G401 (cell line): ENCODE data around the gene ST8SIA6. TPM values are rescaled to one million over a fixed set of nuclear protein-coding genes. Genes with fewer than 3 reads are reported as not detected.
"Not testable (repeated sequence)": the region's sequence is repeated elsewhere in the genome, so short reads cannot be mapped to it uniquely, and the experiment has no call there.

Experiments used
- DNase-seq: peaks from one replicate; pipeline ENCODE4 v3.0.0-alpha.2; 2015; ENCODE audit warnings: low spot score
- in situ Hi-C: cut with HindIII; loops from 2 replicates; pipeline ENCODE4 v1.10.0; 2016; ENCODE audit warnings: low sequenced_read_pairs, mixed read lengths
- total RNA-seq: library from RNA; depleted of rRNA; stranded (reverse); fragments of >200 nt; shearing (Covaris generic); gene quantifications from 2 replicates; pipeline ENCODE4 v1.2.3, GENCODE V29; 2014

The ST8SIA6 gene
- total RNA-seq, 1 experiment from 2014 or later = 0.64 TPM

DNA sequence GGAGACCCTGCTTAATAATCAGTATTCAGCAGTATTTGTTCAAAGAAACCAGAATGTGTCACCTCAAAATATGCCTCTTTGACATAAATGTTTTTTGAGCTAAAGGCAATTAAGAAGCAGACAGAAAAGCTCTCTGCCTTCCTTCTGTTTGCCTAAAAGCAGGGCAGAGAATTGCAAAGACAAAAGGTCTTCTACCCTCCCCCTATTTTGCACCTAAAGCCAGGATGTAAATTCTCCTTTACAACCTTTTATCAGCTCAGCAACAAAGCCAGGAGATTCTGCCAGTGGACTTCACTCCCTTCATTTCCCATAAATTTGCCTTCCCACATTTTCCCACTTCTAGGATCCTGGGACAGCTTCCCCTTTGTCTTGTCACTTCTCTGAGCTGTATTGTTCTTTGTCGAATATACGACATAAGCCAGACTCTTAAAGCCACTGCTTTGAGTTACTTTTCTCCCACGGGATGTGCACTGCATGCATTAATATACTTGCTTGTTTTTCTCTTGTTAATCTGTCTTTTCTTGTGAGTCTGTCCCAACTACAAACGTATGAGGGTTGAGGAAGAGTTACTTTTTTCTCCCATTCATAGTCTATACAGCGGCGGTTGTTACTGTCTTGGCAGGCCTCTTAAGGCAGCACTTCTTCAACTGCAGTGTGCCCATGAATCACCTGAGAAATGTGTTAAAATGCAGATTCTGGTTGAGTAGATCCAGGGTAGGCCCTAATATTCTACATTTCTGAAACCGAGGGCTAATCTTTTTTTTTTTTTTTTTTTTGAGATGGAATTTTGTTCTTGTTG is 48.2 kb downstream of the ST8SIA6 start:
- in situ Hi-C loops = no loop called here
- DNase-seq = no peak

DNA sequence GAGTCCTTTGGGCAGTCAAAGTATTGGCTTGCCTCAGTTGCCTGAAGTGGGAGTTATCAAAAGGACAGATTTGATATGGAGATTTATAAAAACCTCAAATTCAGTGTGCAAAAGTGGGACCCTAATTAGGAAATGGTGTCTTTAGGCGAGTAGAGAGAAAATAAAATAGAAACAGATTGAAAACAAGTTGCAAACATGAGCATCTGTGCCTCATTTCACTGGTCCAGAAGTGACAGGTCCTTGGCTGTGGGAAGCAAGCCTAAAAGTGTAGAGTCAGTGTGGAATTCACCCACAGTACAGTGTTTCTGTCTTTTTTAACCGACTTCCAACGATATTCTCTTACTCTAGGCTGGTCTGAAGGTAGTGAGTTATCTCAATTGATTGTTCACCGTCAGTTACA is 51.2 kb downstream of the ST8SIA6 start:
- no peak for DNase-seq
- in situ Hi-C loops = no loop called here

GRCh38 chr10:17402040-17402439 is 52.4 kb downstream of the ST8SIA6 start:
- DNase-seq, in situ Hi-C loops: not testable (repeated sequence)

- DNase-seq = no peak
- in situ Hi-C loops = no loop called here
These were observed 58.4 kb downstream of the ST8SIA6 start for GRCh38 chr10:17396004-17396403.

GRCh38 chr10:17394854-17395253 is 59.5 kb downstream of the ST8SIA6 start:
- in situ Hi-C loops = no loop called here
- DNase-seq = no peak

DNA sequence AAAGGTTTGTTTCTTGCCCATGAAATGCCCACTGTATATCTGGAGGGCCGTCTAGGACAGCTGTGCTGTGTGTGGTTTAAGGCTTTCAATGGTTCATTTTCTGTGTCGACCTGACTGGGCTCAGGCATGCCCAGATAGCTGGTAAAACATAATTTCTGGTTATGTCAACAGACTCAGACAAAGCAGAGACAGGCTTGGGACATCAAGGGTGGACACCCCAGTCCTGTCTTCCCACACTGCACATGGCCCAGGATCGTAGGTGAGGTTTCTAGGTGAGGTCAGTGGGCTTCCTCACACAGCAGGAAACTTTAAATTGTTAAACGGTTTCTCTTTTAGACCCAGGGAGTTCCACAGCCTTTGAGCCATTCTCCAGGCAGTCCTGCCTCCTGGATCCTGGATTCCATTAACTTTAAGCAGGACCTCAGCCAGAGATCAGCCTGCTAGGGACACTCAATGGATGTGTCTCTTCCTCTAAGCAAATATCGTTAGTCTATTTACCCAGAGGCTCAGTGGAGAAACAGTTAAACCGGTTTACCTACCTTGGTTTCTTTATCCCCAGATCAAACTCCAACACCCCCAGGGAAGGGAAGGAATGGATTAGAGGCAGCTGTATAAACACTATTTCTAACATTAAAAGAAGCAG is 66.4 kb downstream of the ST8SIA6 start:
- in situ Hi-C loops = no loop called here
- no peak for DNase-seq

- no peak for DNase-seq
- in situ Hi-C loops = no loop called here
These were observed 67.7 kb downstream of the ST8SIA6 start for GRCh38 chr10:17386616-17387075.

DNA sequence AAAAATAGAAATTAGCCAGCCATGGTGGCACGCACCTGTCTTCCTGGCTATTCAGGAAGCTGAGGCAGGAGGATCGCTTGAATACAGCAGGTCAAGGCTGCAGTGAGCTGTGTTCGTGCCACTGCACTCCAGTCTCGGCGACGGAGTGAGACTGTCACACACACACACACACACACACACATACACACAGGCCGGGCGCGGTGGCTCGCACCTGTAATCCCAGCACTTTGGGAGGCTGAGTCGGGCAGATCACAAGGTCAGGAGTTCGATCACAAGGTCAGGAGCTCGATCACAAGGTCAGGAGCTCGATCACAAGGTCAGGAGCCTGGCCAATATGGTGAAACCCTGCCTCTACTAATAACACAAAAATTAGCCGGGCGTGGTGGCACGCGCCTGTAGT is 68.4 kb downstream of the ST8SIA6 start:
- in situ Hi-C loops = no loop called here
- no peak for DNase-seq

DNA sequence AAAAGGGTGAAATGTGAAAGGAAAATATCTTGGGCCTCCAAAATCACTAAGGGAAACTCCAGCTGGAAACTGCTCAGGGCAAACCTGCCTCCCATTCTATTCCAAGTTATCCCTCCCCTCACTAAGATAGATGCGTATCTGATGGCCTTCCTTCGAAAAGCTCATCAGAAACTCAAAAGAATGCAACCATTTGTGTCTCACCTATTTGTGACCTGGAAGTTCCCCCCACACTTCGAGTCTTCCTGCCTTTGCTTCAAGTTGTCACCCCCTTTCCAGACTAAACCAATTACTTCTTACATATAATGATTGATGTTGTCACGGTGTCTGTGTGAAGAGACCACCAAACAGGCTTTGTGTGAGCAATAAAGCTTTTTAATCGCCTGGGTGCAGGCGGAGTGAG is 69.3 kb downstream of the ST8SIA6 start:
- in situ Hi-C loops = no loop called here
- no peak for DNase-seq

GRCh38 chr10:17383801-17384555 is 70.4 kb downstream of the ST8SIA6 start:
- DNase-seq = no peak
- in situ Hi-C loops = no loop called here

DNA sequence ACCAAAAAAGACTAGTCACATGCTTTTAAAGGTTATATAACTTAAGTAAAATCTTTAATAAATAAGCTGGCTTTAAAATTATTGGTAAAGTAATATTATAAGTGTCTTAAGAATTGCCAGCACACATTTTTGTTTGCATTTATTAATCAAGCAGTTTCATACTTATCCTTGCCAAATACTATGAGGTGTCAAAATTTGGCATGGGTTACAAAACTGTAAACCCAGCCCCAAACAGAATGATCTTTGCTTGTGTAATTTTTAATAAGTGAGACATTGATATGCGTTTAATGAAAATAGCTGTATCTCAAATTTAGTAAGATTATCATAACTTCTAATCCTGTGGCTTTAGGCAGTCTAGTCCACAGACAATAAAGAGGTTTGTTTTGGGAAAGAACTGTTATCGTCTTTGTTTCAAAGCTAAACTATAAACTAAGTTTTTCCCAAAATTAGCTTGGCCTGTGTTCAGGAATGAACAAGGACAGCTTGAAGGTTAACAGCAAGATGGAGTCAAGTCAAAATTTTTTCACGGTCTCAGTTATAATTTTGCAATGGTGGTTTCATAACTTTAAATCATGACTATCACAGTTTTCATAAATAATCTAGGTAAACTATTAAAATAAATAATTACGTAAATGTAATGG is 72.8 kb downstream of the ST8SIA6 start:
- in situ Hi-C loops = no loop called here
- DNase-seq = no peak

- in situ Hi-C loops = no loop called here
- DNase-seq = no peak
These were observed 73.5 kb downstream of the ST8SIA6 start for GRCh38 chr10:17380888-17381287.

DNA sequence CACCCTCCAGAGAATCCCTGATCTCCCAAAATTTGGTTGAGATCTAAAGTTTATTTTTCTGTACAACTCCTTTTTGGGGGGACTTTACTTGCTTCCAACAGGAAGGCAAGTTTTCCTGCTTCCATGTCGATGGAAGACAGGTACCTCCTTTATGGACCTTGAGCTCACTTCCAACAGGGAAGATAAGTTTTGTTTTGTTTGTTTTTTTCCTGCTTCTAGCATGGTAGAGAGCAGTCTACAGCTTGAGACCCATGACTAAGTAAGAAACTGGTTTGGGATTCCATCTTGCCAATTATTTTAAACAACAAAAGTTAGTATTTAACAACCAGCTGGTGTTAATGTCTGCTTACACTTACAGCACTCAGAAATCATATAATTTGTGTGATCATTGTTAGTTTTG is 74.4 kb downstream of the ST8SIA6 start:
- no peak for DNase-seq
- in situ Hi-C loops = no loop called here

DNA sequence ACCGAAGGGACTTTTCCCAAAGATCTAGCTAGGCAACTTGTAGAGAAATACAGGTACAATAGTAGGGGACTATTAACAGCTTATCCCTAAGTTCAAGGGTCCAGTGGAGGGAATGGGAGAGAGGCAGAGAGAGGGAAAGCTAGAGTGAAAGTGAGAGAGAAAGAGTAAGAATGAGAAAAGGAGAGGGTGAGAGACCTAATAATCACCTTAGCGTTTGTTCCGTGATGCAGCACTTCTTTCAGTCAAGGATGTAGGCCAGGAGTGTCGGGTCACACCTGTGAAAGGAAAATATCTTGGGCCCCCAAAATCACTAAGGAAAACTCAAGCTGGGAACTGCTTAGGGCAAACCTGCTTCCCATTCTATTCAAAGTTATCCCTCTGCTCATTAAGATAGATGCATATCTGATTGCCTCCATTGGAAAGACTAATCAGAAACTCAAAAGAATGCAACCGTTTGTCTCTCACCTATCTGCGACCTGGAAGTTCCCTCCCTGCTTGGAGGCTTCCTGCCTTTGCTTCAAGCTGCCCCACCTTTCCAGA is 75.2 kb downstream of the ST8SIA6 start:
- in situ Hi-C loops = no loop called here
- no peak for DNase-seq

DNA sequence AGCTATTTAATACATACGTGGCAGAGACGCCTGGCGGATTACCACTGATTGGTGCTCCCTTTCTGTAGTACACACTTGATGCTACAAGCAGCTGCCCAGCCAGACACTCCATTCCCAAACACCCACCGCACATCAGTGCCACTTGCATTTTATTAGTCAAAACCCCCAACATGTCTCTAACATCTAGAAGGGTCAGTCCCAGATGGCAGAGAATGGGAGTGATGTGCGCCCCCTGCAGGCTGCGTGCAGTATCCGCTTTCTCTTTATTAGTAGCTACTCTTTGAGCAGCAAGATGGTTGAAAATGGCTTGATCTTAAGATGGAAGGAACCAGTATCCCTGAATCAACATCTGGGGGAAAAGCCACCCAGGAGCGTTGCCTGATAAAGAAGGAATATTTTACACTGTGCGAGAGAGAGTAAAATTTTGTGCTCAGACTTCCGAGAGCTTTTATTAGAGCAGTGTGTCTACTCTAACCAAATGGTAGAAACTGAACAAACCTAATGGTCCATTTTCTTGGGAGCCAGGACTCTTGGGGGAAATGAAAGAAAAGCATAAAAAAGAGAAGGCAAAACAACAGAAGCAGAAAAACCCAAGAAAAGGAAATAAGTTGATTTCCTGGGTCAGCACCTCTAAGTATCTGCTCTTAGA is 78.3 kb downstream of the ST8SIA6 start:
- in situ Hi-C loops = no loop called here
- no peak for DNase-seq

- in situ Hi-C loops = no loop called here
- no peak for DNase-seq
These were observed 85.6 kb downstream of the ST8SIA6 start for GRCh38 chr10:17368708-17369272.

- no peak for DNase-seq
- in situ Hi-C loops = no loop called here
These were observed 87.7 kb downstream of the ST8SIA6 start for GRCh38 chr10:17366705-17367104.

GRCh38 chr10:17365402-17365801 is 89.0 kb downstream of the ST8SIA6 start:
- in situ Hi-C loops = no loop called here

DNA sequence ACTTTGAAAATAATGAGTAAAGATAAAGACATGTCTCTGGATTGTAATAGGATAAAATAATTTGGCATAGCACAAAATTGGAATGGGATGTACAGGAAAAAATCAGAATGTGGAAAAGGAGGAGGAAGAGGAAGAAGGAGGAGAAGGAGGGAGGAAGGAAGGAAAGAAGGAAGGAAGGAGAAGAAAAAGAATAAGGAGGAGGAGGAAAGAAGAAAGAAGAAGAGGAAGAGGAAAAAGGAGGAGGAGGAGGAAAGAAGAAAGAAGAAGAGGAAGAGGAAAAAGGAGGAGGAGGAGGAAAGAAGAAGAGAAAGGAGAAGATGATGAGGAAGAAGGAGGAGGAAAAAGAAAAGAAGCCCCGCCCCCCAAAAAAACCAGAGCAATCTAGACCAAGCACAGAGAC is 95.9 kb downstream of the ST8SIA6 start:
- no peak for DNase-seq
- in situ Hi-C loops = no loop called here

More at GRCh38 chr10:17365402-17365801, 89.0 kb downstream of the ST8SIA6 start:
- DNase-seq = no peak
